Liver (tissue), 2 donors: ENCODE measurements around the gene NIPAL1.

Experiments
- TAF1 ChIP-seq: conservative IDR thresholded peaks from 2 replicates; pipeline ENCODE4 v1.6.1; 2016; ENCODE audit warnings: antibody characterized with exemption, mild to moderate bottlenecking
- TF ChIP-seq, protein P1 (sequence below): IDR thresholded peaks from 2 replicates; pipeline ENCODE4 v1.6.1; 2016; ENCODE audit warnings: antibody characterized with exemption, mild to moderate bottlenecking
- donor health status: healthy.

DNA sequence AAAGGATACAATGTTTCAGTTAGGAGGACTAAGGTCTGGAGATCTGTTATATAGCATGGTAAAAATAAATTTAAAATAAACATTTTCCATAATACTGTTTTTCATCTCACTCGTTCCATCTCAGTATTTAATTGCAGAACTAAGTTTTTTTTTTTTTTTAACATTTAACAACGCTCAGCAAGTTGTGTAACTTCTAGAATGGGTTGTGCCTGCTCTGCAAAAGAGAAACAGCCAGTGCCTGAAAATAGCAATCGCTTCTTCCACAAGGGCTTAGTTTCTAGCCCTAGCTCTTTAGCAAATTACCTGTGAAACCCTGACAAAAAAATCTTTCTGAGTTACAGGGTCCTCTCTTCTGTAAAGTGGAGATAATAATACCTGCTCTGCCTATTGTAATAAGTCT is 42.0 kb upstream of the NIPAL1 start:
- TF ChIP-seq, protein P1, sequence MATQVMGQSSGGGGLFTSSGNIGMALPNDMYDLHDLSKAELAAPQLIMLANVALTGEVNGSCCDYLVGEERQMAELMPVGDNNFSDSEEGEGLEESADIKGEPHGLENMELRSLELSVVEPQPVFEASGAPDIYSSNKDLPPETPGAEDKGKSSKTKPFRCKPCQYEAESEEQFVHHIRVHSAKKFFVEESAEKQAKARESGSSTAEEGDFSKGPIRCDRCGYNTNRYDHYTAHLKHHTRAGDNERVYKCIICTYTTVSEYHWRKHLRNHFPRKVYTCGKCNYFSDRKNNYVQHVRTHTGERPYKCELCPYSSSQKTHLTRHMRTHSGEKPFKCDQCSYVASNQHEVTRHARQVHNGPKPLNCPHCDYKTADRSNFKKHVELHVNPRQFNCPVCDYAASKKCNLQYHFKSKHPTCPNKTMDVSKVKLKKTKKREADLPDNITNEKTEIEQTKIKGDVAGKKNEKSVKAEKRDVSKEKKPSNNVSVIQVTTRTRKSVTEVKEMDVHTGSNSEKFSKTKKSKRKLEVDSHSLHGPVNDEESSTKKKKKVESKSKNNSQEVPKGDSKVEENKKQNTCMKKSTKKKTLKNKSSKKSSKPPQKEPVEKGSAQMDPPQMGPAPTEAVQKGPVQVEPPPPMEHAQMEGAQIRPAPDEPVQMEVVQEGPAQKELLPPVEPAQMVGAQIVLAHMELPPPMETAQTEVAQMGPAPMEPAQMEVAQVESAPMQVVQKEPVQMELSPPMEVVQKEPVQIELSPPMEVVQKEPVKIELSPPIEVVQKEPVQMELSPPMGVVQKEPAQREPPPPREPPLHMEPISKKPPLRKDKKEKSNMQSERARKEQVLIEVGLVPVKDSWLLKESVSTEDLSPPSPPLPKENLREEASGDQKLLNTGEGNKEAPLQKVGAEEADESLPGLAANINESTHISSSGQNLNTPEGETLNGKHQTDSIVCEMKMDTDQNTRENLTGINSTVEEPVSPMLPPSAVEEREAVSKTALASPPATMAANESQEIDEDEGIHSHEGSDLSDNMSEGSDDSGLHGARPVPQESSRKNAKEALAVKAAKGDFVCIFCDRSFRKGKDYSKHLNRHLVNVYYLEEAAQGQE = no peak
- no peak for TF ChIP-seq TAF1
